ENCODE data around the gene YY1. TPM values are rescaled to one million over a fixed set of nuclear protein-coding genes. Genes with fewer than 3 reads are reported as not detected.

YY1 gene
- total RNA-seq, 1 donor from 2014 or later = 87.5 TPM

- H3K9ac ChIP-seq (ENCODE audit: low read length) = no peak overlapping the region
- H3K79me2 ChIP-seq (ENCODE audit: insufficient read depth, low read length) = peaks cover 44% of the 10 kb centered on the region
- no peak overlapping the region for H3K4me2 ChIP-seq (ENCODE audit: low read length)
These were observed 14.6 kb upstream of the YY1 start for GRCh38 chr14:100224229-100224866.

GRCh38 chr14:100225169-100225568 lies 13.8 kb upstream of the YY1 start:
- Mint-ChIP-seq H3K4me1 (ENCODE audit: low read depth, unreplicated experiment) (peaks cover 6% of the 10 kb centered on the region), H3K27me3 (ENCODE audit: low read depth, unreplicated experiment) (no peaks in the 10 kb centered on the region), H3K4me3 (ENCODE audit: unreplicated experiment) (peak overlapping the region; percentile 22), H3K27ac (ENCODE audit: unreplicated experiment) (no peak overlapping the region), H3K9me3 (ENCODE audit: unreplicated experiment) (no peaks in the 10 kb centered on the region), H3K36me3 (ENCODE audit: low read depth, unreplicated experiment) (peaks cover 5% of the 10 kb centered on the region)
- Histone ChIP-seq H2AFZ (ENCODE audit: low read depth, low read length) (no peak overlapping the region), H3K9me3 (ENCODE audit: insufficient read depth, low read depth, low read length) (no peaks in the 10 kb centered on the region), H3K4me2 (ENCODE audit: low read length) (no peak overlapping the region), H3K27ac (ENCODE audit: low read depth, low read length) (no peak overlapping the region), H4K20me1 (ENCODE audit: insufficient read depth, low read length) (peaks cover 43% of the 10 kb centered on the region), H3K27me3 (ENCODE audit: insufficient read depth, low read length) (no peaks in the 10 kb centered on the region), H3K4me1 (ENCODE audit: insufficient read depth, low read length) (peaks cover 23% of the 10 kb centered on the region), H3K36me3 (ENCODE audit: insufficient read depth, low read length) (no peaks in the 10 kb centered on the region), H3K79me2 (ENCODE audit: insufficient read depth, low read length) (peaks cover 52% of the 10 kb centered on the region), H3K9ac (ENCODE audit: low read length) (no peak overlapping the region), H3K4me3 (ENCODE audit: insufficient read depth, low read depth, low read length) (no peak overlapping the region)
- TF ChIP-seq EZH2 (IDR thresholded peaks at IDR 0.05; ENCODE audit: insufficient read depth, low read length) (no peak), CTCF (IDR thresholded peaks at IDR 0.05; ENCODE audit: insufficient read depth, low read depth, low read length) (no peak)
- no peak for DNase-seq (ENCODE audit: low read depth)
- no peak for FAIRE-seq

More at GRCh38 chr14:100224229-100224866, 14.6 kb upstream of the YY1 start:
- Mint-ChIP-seq H3K36me3 (ENCODE audit: low read depth, unreplicated experiment) (peaks cover 5% of the 10 kb centered on the region), H3K9me3 (ENCODE audit: unreplicated experiment) (no peaks in the 10 kb centered on the region), H3K27ac (ENCODE audit: unreplicated experiment) (no peak overlapping the region), H3K4me1 (ENCODE audit: low read depth, unreplicated experiment) (peaks cover 6% of the 10 kb centered on the region), H3K4me3 (ENCODE audit: unreplicated experiment) (no peak overlapping the region), H3K27me3 (ENCODE audit: low read depth, unreplicated experiment) (no peaks in the 10 kb centered on the region)
- no peak for DNase-seq (ENCODE audit: low read depth)
- H3K27me3 ChIP-seq (ENCODE audit: insufficient read depth, low read length) = no peaks in the 10 kb centered on the region
- no peak for FAIRE-seq
- no peak for TF ChIP-seq EZH2 (IDR thresholded peaks at IDR 0.05; ENCODE audit: insufficient read depth, low read length)
- no peaks in the 10 kb centered on the region for H3K36me3 ChIP-seq (ENCODE audit: insufficient read depth, low read length)
- H3K27ac ChIP-seq (ENCODE audit: low read depth, low read length) = no peak overlapping the region
- no peaks in the 10 kb centered on the region for H3K9me3 ChIP-seq (ENCODE audit: insufficient read depth, low read depth, low read length)
- H3K4me1 ChIP-seq (ENCODE audit: insufficient read depth, low read length) = peaks cover 23% of the 10 kb centered on the region
- H4K20me1 ChIP-seq (ENCODE audit: insufficient read depth, low read length) = peaks cover 35% of the 10 kb centered on the region
- H2AFZ ChIP-seq (ENCODE audit: low read depth, low read length) = no peak overlapping the region
- no peak overlapping the region for H3K4me3 ChIP-seq (ENCODE audit: insufficient read depth, low read depth, low read length)

DNA sequence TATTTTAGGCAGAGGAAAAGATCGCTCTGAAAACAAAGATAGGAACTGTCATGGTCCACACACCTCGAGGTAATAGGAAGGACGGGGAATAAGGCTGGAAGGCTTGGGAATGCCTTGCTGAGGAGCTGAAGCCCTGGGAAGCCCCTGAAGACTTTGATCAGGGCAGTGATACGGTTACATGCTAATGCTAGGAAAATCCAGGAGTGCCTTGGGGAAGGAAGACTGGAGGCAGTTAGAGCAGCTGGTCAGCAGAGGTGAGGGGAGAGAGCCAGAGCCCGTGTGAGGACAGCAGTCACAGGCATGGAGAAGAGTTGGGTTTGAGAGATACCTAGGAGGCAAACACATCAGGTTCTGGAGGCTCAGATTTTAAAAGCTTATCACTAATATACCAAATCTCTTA lies 8.6 kb upstream of the YY1 start:
- H3K27me3 Mint-ChIP-seq (ENCODE audit: low read depth, unreplicated experiment) = no peaks in the 10 kb centered on the region
- Histone ChIP-seq H4K20me1 (ENCODE audit: insufficient read depth, low read length) (peaks cover 63% of the 10 kb centered on the region), H3K27me3 (ENCODE audit: insufficient read depth, low read length) (no peaks in the 10 kb centered on the region), H3K4me2 (ENCODE audit: low read length) (no peak overlapping the region), H3K36me3 (ENCODE audit: insufficient read depth, low read length) (no peaks in the 10 kb centered on the region), H3K9me3 (ENCODE audit: insufficient read depth, low read depth, low read length) (no peaks in the 10 kb centered on the region), H3K4me3 (ENCODE audit: insufficient read depth, low read depth, low read length) (no peak overlapping the region), H3K4me1 (ENCODE audit: insufficient read depth, low read length) (no peaks in the 10 kb centered on the region), H3K9ac (ENCODE audit: low read length) (no peak overlapping the region), H2AFZ (ENCODE audit: low read depth, low read length) (no peak overlapping the region), H3K79me2 (ENCODE audit: insufficient read depth, low read length) (peaks cover 85% of the 10 kb centered on the region), H3K27ac (ENCODE audit: low read depth, low read length) (no peak overlapping the region)
- H3K27ac Mint-ChIP-seq (ENCODE audit: unreplicated experiment) = no peak overlapping the region
- peaks cover 7% of the 10 kb centered on the region for H3K4me1 Mint-ChIP-seq (ENCODE audit: low read depth, unreplicated experiment)
- no peaks in the 10 kb centered on the region for H3K9me3 Mint-ChIP-seq (ENCODE audit: unreplicated experiment)
- DNase-seq (ENCODE audit: low read depth) (no peak), FAIRE-seq (no peak)
- no peak for TF ChIP-seq CTCF (IDR thresholded peaks at IDR 0.05; ENCODE audit: insufficient read depth, low read depth, low read length)
- no peak for TF ChIP-seq EZH2 (IDR thresholded peaks at IDR 0.05; ENCODE audit: insufficient read depth, low read length)
- H3K36me3 Mint-ChIP-seq (ENCODE audit: low read depth, unreplicated experiment) = peaks cover 3% of the 10 kb centered on the region
- H3K4me3 Mint-ChIP-seq (ENCODE audit: unreplicated experiment) = no peak overlapping the region

Measured in astrocyte (in vitro differentiated cells and primary cell).